WTC11 (cell line): ENCODE measurements around the gene GAS5. TPM values are rescaled to one million over a fixed set of nuclear protein-coding genes. Genes with fewer than 3 reads are reported as not detected.

ENCODE experiments used
- ATAC-seq: fragments of 200-7000 bp; cut with Tn5 transposase; 2 replicates; pipeline ENCODE4 v1.10.0; 2021; ENCODE audit warnings: mild to moderate bottlenecking, moderate library complexity
- CTCF ChIA-PET: fragments of 300-600 bp; sonication (Branson Sonifier 250); formaldehyde crosslinking; loops from one replicate; lab custom pipeline; 2021; ENCODE audit warnings: antibody characterized with exemption; lab: Charles Lee
- POLR2A ChIA-PET: fragments of 350-600 bp; sonication (Branson Sonifier 250); formaldehyde crosslinking; loops from one replicate; lab custom pipeline; 2021; ENCODE audit warnings: antibody characterized with exemption; lab: Charles Lee
- DNase-seq: peaks from one replicate; pipeline ENCODE4 v3.0.0; 2021; ENCODE audit warnings: low spot score
- H3K27ac Mint-ChIP-seq: 2 replicates; pipeline ENCODE4 v1.8.0; 2021; ENCODE audit warnings: mixed read lengths
- H3K27me3 Mint-ChIP-seq: 2 replicates; pipeline ENCODE4 v1.8.0; 2021; ENCODE audit warnings: low read depth, mild to moderate bottlenecking, moderate library complexity, mixed read lengths
- H3K36me3 Mint-ChIP-seq: 2 replicates; pipeline ENCODE4 v1.8.0; 2021; ENCODE audit warnings: mixed read lengths
- H3K4me1 Mint-ChIP-seq: 2 replicates; pipeline ENCODE4 v1.8.0; 2022; ENCODE audit warnings: mixed read lengths
- H3K4me3 Mint-ChIP-seq: 2 replicates; pipeline ENCODE4 v1.8.0; 2021; ENCODE audit warnings: mild to moderate bottlenecking, moderate library complexity, mixed read lengths
- H3K9me3 Mint-ChIP-seq: 2 replicates; pipeline ENCODE4 v1.8.0; 2021; ENCODE audit warnings: mixed read lengths
- EMX1 ChIP-seq: fragments of 250-450 bp; sonication (Bioruptor Pico); IDR thresholded peaks from 2 replicates; pipeline ENCODE4 v1.8.0; 2021; ENCODE audit warnings: mild to moderate bottlenecking
- FOXK1 ChIP-seq: sonication (generic); formaldehyde crosslinking; IDR thresholded peaks from 2 replicates; pipeline ENCODE4 v1.8.0; 2022; ENCODE audit warnings: mild to moderate bottlenecking, moderate library complexity, missing genetic modification reagents
- JUN ChIP-seq: sonication (generic); formaldehyde crosslinking; IDR thresholded peaks from 2 replicates; pipeline ENCODE4 v1.8.0; 2023; ENCODE audit warnings: mild to moderate bottlenecking, missing genetic modification reagents
- RELA ChIP-seq: sonication (generic); formaldehyde crosslinking; IDR thresholded peaks from 2 replicates; pipeline ENCODE4 v1.8.1; 2022; ENCODE audit warnings: missing genetic modification reagents, mild to moderate bottlenecking, borderline replicate concordance
- RORB ChIP-seq: fragments of 250-450 bp; sonication (Bioruptor Pico); IDR thresholded peaks from 2 replicates; pipeline ENCODE4 v1.9.0; 2021; ENCODE audit warnings: mild to moderate bottlenecking
- SP1 ChIP-seq: sonication (generic); formaldehyde crosslinking; conservative IDR thresholded peaks from 2 replicates; pipeline ENCODE4 v1.8.1; 2022; ENCODE audit warnings: missing genetic modification reagents
- ZNF121 ChIP-seq: sonication (generic); formaldehyde crosslinking; IDR thresholded peaks from 2 replicates; pipeline ENCODE4 v1.8.0; 2023; ENCODE audit warnings: missing genetic modification reagents
- ZNF232 ChIP-seq: sonication (generic); formaldehyde crosslinking; IDR thresholded peaks from 2 replicates; pipeline ENCODE4 v1.8.0; 2022; ENCODE audit warnings: mild to moderate bottlenecking, missing genetic modification reagents
- ZNF396 ChIP-seq: fragments of 250-450 bp; sonication (Bioruptor Pico); IDR thresholded peaks from 2 replicates; pipeline ENCODE4 v1.8.0; 2021; ENCODE audit warnings: mild to moderate bottlenecking, moderate library complexity, borderline replicate concordance
- ZNF671 ChIP-seq: fragments of 250-450 bp; sonication (Bioruptor Pico); IDR thresholded peaks from 2 replicates; pipeline ENCODE4 v1.8.0; 2021; ENCODE audit warnings: mild to moderate bottlenecking
- total RNA-seq: library from RNA; stranded (reverse); gene quantifications from 3 replicates; pipeline ENCODE4 v1.2.3, GENCODE V29; 2021
- TF ChIP-seq, protein P1 (sequence below): sonication (generic); formaldehyde crosslinking; IDR thresholded peaks from 2 replicates; pipeline ENCODE4 v1.8.0; 2023; ENCODE audit warnings: mild to moderate bottlenecking, missing genetic modification reagents
- TF ChIP-seq, protein P2 (sequence below): sonication (generic); formaldehyde crosslinking; IDR thresholded peaks from 2 replicates; pipeline ENCODE4 v1.8.0; 2022; ENCODE audit warnings: mild to moderate bottlenecking, missing genetic modification reagents
- TF ChIP-seq, protein P3 (sequence below): sonication (generic); formaldehyde crosslinking; IDR thresholded peaks from 2 replicates; pipeline ENCODE4 v1.8.1; 2023; ENCODE audit warnings: mild to moderate bottlenecking, missing genetic modification reagents, moderate library complexity
- TF ChIP-seq, protein P4 (sequence below): sonication (generic); formaldehyde crosslinking; IDR thresholded peaks from 2 replicates; pipeline ENCODE4 v1.8.1; 2023; ENCODE audit warnings: mild to moderate bottlenecking, missing genetic modification reagents, borderline replicate concordance
- TF ChIP-seq, protein P5 (sequence below): sonication (generic); formaldehyde crosslinking; IDR thresholded peaks from 2 replicates; pipeline ENCODE4 v1.8.1; 2022; ENCODE audit warnings: mild to moderate bottlenecking, moderate library complexity, missing genetic modification reagents
- TF ChIP-seq, protein P6 (sequence below): sonication (generic); formaldehyde crosslinking; IDR thresholded peaks from 2 replicates; pipeline ENCODE4 v1.8.1; 2022; ENCODE audit warnings: missing genetic modification reagents, borderline replicate concordance

The GAS5 gene
- total RNA-seq, 1 experiment from 2014 or later = 818 TPM

DNA sequence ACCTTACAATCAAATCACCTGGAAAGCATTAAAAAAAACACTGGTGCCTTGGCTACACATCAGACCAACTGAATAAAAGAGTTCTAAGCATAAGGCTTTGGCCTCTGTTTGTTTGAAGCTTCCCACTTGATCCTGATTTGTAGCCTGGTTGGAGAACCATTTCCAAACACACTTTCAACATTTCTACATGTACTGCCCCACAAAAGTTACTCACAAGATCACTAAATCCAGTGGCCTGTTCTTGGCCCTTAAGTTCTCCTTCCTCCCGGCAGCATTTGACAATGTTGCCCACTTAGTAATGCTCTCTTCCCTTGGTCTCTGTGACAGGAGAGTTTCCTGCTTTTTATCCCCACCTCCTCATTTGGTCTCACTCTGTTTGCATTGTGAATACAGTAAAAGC is 11.8 kb downstream of the GAS5 start:
- H3K9me3 Mint-ChIP-seq = no peaks in the 10 kb centered on the region
- peaks cover 16% of the 10 kb centered on the region for H3K4me1 Mint-ChIP-seq
- peak overlapping the region; percentile 11 for H3K27ac Mint-ChIP-seq
- POLR2A ChIA-PET = no interaction called here
- TF ChIP-seq, protein P1, sequence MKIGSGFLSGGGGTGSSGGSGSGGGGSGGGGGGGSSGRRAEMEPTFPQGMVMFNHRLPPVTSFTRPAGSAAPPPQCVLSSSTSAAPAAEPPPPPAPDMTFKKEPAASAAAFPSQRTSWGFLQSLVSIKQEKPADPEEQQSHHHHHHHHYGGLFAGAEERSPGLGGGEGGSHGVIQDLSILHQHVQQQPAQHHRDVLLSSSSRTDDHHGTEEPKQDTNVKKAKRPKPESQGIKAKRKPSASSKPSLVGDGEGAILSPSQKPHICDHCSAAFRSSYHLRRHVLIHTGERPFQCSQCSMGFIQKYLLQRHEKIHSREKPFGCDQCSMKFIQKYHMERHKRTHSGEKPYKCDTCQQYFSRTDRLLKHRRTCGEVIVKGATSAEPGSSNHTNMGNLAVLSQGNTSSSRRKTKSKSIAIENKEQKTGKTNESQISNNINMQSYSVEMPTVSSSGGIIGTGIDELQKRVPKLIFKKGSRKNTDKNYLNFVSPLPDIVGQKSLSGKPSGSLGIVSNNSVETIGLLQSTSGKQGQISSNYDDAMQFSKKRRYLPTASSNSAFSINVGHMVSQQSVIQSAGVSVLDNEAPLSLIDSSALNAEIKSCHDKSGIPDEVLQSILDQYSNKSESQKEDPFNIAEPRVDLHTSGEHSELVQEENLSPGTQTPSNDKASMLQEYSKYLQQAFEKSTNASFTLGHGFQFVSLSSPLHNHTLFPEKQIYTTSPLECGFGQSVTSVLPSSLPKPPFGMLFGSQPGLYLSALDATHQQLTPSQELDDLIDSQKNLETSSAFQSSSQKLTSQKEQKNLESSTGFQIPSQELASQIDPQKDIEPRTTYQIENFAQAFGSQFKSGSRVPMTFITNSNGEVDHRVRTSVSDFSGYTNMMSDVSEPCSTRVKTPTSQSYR = no peak
- TF ChIP-seq EMX1 (CRISPR knock-in tag) = 0 out of 2 replicates have a peak, but pooled peaks have one; percentile 58
- ATAC-seq (no peak), DNase-seq (no peak)
- peaks cover 52% of the 10 kb centered on the region for H3K36me3 Mint-ChIP-seq
- H3K27me3 Mint-ChIP-seq = no peaks in the 10 kb centered on the region
- no peak overlapping the region for H3K4me3 Mint-ChIP-seq
- CTCF ChIA-PET = no interaction called here

DNA sequence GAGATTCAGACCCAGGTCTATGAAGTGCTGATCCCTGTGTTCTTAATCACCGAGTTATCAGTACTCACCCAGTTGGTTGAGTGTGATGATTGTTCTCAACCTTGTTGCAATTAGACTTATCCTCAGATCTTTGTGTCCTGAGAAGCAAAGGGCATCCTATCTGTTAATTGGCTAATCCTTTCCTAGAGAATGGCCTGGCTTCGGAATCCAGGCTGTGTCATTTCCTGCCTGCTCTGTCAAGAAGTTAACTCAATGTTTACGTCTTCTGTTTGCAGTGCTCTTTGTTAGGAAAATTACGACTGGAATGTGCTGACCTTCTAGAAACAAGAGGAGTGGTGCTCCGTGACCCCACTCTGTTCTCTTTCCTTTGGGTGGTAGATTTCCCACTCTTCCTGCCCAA is 14.7 kb downstream of the GAS5 start:
- H3K9me3 Mint-ChIP-seq = no peaks in the 10 kb centered on the region
- no peak overlapping the region for H3K4me3 Mint-ChIP-seq
- no peaks in the 10 kb centered on the region for H3K27me3 Mint-ChIP-seq
- H3K4me1 Mint-ChIP-seq = peaks cover 16% of the 10 kb centered on the region
- peak; percentile 80 for ATAC-seq
- no peak for TF ChIP-seq ZNF232
- peak; percentile 81 for TF ChIP-seq FOXK1
- peaks cover 48% of the 10 kb centered on the region for H3K36me3 Mint-ChIP-seq
- H3K27ac Mint-ChIP-seq = peak overlapping the region; percentile 81
- no peak for DNase-seq
- ChIA-PET CTCF (interaction anchor here (1.1 kb wide), 1 partner anchor 423 kb away, joined by 4 read pairs; no protein-coding TSS in a partner anchor), POLR2A (interaction anchor here (0.6 kb wide), 1 partner anchor 14 kb away, joined by 3 read pairs; no protein-coding TSS in a partner anchor)

DNA sequence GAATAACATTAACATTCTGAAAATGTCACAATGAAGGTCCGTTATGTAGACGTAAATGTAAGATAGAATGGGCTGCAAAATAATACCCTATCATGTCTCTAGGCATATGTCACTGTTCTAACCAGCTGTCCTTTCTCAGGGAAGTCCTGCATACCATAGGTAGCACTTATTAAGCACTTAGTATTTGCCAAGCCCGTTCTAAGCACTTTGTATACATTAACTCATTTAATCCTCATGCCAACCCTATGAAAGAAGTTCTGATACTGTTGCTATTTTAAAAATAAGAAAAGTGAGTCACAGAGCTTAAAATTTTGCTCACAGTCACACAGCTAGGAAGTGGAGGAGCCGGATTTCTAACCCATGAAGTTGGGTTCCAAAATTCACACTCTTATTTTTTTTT is 15.7 kb downstream of the GAS5 start:
- H3K4me3 Mint-ChIP-seq = no peak overlapping the region
- ATAC-seq (no peak), DNase-seq (no peak)
- H3K27ac Mint-ChIP-seq = peak overlapping the region; percentile 78; the same call in 1 of the 2 replicates
- no peaks in the 10 kb centered on the region for H3K27me3 Mint-ChIP-seq
- CTCF ChIA-PET = interaction anchor here (0.7 to 1.1 kb wide), 2 partner anchors 16 to 422 kb away, joined by 3 to 4 read pairs; partner anchors contain the start of gene ZBTB37
- POLR2A ChIA-PET = interaction anchor here (0.6 to 1.2 kb wide), 2 partner anchors 15 to 17 kb away, joined by 3 read pairs; partner anchors contain the start of gene ZBTB37
- no peaks in the 10 kb centered on the region for H3K9me3 Mint-ChIP-seq
- H3K36me3 Mint-ChIP-seq = peaks cover 46% of the 10 kb centered on the region
- H3K4me1 Mint-ChIP-seq = peaks cover 16% of the 10 kb centered on the region
- TF ChIP-seq, protein P2, sequence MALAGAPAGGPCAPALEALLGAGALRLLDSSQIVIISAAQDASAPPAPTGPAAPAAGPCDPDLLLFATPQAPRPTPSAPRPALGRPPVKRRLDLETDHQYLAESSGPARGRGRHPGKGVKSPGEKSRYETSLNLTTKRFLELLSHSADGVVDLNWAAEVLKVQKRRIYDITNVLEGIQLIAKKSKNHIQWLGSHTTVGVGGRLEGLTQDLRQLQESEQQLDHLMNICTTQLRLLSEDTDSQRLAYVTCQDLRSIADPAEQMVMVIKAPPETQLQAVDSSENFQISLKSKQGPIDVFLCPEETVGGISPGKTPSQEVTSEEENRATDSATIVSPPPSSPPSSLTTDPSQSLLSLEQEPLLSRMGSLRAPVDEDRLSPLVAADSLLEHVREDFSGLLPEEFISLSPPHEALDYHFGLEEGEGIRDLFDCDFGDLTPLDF (CRISPR knock-in tag) = no peak
- TF ChIP-seq, protein P3, sequence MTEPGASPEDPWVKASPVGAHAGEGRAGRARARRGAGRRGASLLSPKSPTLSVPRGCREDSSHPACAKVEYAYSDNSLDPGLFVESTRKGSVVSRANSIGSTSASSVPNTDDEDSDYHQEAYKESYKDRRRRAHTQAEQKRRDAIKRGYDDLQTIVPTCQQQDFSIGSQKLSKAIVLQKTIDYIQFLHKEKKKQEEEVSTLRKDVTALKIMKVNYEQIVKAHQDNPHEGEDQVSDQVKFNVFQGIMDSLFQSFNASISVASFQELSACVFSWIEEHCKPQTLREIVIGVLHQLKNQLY (CRISPR knock-in tag) = no peak
- TF ChIP-seq, protein P4, sequence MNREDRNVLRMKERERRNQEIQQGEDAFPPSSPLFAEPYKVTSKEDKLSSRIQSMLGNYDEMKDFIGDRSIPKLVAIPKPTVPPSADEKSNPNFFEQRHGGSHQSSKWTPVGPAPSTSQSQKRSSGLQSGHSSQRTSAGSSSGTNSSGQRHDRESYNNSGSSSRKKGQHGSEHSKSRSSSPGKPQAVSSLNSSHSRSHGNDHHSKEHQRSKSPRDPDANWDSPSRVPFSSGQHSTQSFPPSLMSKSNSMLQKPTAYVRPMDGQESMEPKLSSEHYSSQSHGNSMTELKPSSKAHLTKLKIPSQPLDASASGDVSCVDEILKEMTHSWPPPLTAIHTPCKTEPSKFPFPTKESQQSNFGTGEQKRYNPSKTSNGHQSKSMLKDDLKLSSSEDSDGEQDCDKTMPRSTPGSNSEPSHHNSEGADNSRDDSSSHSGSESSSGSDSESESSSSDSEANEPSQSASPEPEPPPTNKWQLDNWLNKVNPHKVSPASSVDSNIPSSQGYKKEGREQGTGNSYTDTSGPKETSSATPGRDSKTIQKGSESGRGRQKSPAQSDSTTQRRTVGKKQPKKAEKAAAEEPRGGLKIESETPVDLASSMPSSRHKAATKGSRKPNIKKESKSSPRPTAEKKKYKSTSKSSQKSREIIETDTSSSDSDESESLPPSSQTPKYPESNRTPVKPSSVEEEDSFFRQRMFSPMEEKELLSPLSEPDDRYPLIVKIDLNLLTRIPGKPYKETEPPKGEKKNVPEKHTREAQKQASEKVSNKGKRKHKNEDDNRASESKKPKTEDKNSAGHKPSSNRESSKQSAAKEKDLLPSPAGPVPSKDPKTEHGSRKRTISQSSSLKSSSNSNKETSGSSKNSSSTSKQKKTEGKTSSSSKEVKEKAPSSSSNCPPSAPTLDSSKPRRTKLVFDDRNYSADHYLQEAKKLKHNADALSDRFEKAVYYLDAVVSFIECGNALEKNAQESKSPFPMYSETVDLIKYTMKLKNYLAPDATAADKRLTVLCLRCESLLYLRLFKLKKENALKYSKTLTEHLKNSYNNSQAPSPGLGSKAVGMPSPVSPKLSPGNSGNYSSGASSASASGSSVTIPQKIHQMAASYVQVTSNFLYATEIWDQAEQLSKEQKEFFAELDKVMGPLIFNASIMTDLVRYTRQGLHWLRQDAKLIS (CRISPR knock-in tag) = no peak
- TF ChIP-seq, protein P5, sequence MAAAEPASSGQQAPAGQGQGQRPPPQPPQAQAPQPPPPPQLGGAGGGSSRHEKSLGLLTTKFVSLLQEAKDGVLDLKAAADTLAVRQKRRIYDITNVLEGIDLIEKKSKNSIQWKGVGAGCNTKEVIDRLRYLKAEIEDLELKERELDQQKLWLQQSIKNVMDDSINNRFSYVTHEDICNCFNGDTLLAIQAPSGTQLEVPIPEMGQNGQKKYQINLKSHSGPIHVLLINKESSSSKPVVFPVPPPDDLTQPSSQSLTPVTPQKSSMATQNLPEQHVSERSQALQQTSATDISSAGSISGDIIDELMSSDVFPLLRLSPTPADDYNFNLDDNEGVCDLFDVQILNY (CRISPR knock-in tag) = no peak
- TF ChIP-seq ZNF671 (CRISPR knock-in tag) (no peak), JUN (no peak), FOXK1 (no peak), ZNF121 (CRISPR knock-in tag) (no peak), ZNF396 (CRISPR knock-in tag) (no peak), RORB (CRISPR knock-in tag) (no peak), SP1 (CRISPR knock-in tag) (no peak), RELA (CRISPR knock-in tag) (no peak)
- TF ChIP-seq, protein P6, sequence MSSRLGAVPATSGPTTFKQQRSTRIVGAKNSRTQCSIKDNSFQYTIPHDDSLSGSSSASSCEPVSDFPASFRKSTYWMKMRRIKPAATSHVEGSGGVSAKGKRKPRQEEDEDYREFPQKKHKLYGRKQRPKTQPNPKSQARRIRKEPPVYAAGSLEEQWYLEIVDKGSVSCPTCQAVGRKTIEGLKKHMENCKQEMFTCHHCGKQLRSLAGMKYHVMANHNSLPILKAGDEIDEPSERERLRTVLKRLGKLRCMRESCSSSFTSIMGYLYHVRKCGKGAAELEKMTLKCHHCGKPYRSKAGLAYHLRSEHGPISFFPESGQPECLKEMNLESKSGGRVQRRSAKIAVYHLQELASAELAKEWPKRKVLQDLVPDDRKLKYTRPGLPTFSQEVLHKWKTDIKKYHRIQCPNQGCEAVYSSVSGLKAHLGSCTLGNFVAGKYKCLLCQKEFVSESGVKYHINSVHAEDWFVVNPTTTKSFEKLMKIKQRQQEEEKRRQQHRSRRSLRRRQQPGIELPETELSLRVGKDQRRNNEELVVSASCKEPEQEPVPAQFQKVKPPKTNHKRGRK (CRISPR knock-in tag) = no peak
